ENCODE data around the gene SPNS3.

- TF ChIP-seq CTCF (IDR thresholded peaks at IDR 0.05), result no peak
- TF ChIP-seq USF2 (IDR thresholded peaks at IDR 0.05; ENCODE audit: borderline replicate concordance, low read depth, low read length), result no peak
- no peak for TF ChIP-seq TCF12 (IDR thresholded peaks at IDR 0.05)
- no peak for TF ChIP-seq POLR2AphosphoS5 (IDR thresholded peaks at IDR 0.05; ENCODE audit: low read depth, low read length)
- TF ChIP-seq RAD21 (IDR thresholded peaks at IDR 0.05; ENCODE audit: low read length), result no peak
- TF ChIP-seq EP300 (IDR thresholded peaks at IDR 0.05; ENCODE audit: borderline replicate concordance in 1 of 2, low read depth in 1 of 2, low read length in 1 of 2), result no peak
Measured at GRCh38 chr17:4426499-4427208, 7.1 kb upstream of the SPNS3 start.
